Measurements from ENCODE around the gene ERAP2.
"Not testable (repeated sequence)": the region's sequence is repeated elsewhere in the genome, so short reads cannot be mapped to it uniquely, and the experiment has no call there.

Gene ERAP2

DNA sequence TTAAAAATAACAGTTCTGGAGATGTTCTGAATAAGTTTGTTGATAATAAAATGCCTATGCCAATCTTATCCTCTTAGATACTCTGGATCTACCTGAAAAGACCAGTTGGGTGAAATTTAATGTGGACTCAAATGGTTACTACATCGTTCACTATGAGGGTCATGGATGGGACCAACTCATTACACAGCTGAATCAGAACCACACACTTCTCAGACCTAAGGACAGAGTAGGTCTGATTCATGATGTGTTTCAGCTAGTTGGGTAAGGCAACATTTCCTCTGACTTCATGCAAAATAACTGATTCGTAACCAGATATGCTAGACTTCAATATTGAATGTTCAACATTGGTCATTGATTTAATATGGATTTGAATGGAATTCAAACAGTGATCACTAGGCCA lies 27.0 kb downstream of the ERAP2 start:
- no peak for DNase-seq

DNA sequence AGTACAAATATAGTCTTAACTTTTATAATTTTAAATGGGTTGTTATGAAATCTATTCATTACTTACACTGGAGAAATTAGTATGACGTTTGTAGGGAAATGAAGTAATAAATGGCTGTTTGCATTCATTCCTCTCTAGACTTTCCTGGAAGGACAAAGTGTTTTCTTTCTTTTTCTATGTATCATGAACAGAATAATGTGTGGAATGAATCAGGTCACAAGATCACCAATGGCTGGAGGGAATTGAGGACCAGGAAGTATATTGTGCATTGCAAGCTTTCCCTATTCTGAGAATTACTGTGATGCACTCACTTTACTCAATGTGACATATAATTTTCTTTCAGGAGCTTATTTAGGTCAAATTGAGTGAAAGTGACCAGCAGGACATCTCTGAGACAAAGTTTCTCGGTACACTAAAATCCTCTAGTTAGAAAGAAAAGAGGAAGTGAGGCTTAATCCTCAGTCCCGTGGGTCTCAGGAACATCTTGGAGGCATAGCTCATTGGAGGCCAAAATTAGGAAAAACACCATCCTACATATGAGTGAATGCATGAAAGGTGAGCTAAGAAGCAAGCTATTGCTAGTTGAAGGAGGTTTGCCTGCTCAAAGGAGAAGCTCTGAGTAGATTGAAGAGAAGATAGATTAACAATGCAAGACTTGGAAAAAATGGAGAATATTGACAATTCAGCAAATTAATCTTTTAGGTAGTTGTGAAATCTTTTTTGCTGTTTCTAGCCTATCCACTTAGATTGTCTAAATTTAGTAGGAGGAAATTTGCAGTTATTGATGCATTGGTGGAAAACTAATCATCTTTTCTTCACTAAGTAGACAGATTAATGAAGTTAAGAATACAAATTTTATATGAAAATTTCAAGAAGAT lies 28.0 kb downstream of the ERAP2 start:
- DNase-seq: peak; percentile 15

DNA sequence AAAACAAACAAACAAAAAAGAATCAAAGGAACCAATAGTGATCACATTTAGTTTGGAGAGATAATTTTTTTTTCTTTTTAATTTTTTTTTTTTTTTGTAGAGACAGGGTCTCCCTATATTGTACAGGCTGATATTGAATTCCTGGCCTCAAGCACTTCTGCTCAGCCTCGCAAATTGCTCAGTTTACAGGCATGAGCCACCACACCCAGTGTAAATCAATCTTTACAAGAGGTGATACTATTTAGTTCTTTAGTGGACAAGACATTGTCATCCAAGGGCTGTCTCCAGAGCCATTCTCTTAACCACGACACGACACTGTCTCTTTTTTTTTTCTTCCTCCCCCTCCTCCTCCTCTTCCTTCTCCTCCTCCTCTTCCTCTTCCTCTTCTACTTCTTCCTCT lies 29.6 kb downstream of the ERAP2 start:
- DNase-seq: no peak

DNA sequence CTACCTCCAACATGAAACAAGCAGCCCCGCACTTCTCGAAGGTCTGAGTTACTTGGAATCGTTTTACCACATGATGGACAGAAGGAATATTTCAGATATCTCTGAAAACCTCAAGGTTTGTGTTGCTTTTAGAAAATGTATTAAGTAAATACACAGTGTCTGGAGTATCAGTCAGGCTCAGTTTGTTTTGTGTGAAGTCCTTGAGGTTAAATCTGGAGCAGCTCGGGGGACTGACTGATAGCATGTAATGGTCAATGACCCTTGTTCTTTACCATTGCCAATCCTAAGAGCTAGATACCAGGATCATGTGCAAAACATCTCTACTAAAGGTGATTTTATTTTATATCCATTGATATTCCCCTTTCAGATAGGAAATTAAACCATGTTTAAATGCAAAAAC lies 32.7 kb downstream of the ERAP2 start:
- no peak for DNase-seq

DNA sequence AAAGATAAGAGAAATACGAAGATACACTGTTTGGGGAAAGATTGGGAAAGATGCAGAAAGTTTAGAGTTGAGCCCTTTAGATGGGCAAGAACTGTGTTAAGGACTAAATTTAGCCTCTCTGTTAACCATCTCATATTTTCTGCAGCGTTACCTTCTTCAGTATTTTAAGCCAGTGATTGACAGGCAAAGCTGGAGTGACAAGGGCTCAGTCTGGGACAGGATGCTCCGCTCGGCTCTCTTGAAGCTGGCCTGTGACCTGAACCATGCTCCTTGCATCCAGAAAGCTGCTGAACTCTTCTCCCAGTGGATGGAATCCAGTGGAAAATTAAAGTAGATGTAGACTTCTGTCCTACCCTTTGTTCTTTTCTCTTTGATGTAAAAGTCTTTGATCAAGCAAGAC lies 33.1 kb downstream of the ERAP2 start:
- no peak for DNase-seq

DNA sequence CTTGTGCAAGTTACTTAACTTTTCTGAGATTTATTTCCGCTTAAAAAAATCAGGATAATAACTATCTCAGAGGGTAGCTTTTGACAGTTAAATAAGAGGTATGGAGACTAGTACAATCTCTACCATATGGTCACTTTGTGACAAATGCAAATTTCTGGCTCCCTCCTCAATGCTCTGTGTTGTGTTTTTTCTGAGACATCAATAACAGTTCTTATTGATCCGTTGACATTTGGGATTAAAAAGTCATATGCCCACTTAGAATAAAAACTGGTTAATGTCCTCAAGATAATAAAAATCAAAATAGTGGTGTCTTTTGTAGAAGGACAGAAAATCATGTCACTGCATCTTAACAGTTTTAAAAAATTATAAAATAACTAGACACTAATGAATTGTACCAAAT lies 34.8 kb downstream of the ERAP2 start:
- no peak for DNase-seq

DNA sequence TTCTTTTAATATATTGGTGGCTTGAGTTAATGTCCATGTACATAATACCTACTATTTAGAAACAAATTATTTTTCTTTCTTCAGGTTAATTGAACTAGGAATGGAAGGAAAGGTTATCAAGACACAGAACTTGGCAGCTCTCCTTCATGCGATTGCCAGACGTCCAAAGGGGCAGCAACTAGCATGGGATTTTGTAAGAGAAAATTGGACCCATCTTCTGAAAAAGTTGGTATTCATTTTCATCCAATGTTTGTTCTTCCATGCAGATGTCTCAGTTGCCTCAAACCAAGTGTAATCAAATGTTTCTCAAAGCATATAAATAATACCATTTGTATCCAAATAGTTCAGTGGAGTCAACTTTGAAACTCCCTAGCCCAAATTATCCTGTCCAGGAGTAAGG lies 36.9 kb downstream of the ERAP2 start:
- no peak for DNase-seq

DNA sequence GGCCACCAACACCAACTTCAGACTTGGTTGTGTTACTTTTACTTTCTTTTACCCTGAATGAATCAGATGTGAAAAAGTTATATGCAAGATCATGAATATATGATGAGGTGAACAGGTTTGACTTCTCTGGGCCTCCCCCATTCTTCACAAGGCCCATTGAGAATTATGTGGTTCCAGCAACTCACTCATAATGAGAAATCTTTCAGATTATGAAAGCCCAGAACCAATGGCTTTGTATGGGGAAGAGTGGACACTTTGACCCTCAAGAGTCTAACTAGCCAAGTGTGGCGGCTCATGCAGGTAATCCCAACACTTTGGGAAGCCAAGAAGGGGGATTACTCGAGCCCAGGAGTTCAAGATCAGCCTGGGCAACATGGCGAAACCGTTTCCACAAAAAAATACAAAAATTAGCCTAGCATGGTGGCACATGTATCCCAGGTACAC lies 43.5 kb downstream of the ERAP2 start:
- no peak for DNase-seq

DNA sequence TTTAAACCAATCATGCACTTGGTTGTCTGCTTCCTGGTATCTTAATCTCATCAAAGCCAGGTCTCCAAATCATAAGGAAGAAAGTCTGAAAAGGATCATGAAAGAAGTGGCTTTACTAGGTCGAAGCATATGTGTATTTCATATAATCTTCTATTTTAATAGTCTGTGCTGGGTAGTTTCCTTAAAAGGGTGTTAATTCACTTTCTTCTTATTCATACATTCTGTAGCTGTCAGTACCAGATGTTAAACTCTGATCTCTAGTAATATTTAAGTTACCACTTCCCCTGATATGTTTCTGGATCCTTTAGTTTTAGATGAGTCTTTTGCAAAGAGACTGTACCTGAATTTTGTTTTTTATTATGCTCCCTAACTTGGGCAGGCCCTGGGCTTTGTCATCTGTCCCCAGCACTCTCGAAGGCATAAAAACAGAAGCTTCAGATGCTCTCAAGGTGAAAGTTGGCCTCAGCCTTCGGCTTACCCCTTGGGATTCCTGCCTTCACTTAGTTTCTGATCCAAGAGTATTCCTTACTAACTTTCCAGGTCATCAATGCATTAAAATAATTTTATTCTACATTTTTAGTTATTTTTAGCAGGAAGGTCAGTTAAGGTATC lies 44.5 kb downstream of the ERAP2 start:
- peak; percentile 16 for DNase-seq

DNA sequence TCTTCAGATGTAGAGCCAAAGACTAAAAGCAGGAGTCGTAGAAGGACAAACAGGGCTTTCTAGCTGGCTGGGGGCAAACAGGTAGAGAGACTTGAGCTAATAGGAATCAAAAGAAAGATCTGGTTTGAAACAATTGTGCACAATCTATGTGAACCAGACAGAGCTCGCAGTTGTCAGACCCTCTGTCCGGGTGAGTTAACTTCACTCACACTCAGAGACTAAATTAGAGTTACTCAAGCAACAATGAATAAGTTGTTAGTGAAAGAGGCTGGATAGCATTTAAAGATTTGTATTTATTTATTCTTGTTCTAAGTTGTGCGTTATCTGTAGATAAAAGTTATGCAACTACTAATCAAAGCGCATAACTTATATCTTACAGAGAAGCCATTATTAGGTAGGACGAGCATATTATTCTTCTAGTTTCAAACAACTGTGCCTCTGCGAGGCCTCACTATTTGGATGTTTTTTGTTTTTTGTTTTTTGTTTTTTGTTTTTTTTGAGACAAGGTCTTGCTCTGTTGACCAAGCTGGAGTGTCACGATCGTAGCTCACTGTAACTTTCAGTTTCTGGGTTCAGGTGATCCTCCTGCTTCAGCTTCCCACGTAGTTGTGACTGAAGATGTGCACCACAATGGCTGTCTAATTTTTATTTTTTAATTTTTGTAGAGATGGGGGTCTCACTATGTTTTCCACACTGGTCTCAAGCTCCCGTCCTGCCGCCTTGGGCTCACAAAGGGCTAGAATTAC lies 46.4 kb downstream of the ERAP2 start:
- no peak for DNase-seq

DNA sequence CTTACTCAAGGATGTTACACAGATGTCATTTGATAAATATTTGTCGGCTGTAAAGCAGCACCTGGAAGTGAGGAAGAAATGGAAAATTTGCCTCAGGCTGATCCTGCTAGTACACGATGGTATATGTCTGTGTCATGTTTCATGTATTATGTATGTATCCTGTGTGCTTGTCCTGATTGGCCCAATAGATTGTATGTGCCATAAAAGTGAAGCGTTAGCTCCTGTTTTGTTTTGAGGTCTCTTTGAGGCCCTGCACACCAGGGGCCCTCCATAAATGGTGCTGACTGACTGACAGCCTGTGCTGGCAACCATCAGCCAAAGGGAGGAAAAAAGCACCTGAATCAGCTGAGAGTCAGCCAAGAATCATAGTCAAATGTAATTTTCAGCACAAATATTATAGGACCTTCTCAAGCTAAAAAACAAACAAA lies 47.7 kb downstream of the ERAP2 start:
- DNase-seq: no peak

DNA sequence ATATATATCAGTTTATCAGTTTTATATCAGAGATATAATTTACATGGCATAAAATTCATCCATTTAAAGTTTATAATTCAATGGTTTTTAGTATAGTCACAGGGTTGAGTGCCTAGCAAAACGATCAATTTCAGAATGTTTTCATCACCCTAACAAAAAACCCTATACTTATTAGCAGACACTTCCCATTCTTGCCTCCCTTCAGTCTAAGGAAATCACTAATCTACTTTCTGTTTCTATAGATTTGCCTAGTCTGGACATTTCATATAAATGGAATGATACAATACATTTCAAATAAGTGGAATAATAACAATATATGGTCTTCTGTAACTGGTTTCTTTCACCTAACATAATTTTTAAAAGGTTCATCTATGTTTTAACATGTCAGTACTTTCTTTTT lies 50.0 kb downstream of the ERAP2 start:
- DNase-seq: no peak

DNA sequence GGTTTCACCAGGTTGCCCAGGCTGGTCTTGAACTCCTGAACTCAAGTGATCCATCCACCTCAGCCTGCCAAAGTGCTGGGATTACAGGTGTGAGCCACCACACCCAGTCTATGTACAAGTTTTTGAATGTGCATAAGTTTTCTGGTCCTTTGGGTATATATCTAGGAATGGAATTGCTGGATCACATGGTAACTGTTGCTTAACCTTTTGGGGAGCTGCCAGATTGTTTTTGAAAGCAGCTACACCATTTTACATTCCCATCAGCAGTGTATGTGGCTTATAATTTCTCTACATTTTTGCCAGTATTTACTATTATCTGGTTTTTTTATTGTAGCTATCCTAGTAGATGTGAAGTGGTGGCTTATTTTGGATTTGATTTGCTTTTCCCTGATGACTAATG lies 50.7 kb downstream of the ERAP2 start:
- DNase-seq: peak; percentile 18

DNA sequence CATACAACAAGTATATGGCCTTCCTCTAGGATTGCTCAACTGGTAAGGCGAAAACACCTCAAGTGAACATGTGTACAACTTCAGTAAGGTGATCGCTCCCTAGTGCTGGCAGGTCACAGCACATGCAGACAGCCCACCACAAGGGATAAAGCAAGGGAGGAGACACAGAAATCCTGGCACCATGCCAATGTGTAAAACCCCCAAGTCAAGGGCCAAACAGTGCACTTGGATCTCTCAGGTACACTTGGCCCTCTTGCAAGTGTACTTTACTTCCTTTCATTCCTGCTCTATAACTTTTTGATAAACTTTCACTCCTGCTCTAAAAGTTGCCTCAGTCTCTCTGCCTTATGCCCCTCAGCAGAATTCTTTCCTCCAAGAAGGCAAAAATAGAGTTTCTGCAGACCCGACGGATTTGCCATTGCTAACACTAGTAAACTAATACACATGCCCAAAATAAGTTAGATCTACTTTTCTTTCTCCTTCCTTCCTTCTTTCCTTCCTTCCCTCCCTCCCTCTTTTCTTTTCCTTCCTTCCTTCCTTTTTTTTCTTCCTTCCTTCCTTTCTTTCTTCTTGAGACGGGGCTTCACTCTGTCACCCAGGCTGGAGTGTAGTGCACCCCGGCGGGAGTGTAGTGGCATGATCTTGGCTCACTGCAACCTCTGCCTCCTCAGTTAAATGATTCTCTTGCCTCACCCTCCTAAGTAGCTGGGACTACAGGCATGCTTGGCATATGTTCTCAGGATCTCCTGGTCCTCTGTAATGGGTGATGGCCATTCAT lies 52.8 kb downstream of the ERAP2 start:
- peak; percentile 26 for DNase-seq

DNA sequence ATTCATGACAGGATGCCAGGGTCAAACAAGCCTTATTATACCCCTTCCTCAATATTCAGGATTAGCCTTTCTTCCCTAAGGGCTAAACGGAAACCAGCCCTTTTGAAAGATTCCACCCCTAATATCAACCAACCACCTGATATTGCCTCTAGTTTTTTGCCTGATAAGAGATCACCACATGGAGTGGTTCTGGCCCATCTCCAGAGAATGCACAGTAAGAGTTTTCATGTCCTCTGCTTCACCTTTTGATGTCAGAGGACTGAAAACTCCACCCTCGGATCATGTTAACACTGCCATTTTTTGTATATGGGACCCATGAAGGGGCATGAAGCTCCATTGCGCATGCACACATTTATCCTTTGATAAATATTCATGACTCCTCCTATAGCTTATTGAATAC lies 53.8 kb downstream of the ERAP2 start:
- peak; percentile 74 for DNase-seq

DNA sequence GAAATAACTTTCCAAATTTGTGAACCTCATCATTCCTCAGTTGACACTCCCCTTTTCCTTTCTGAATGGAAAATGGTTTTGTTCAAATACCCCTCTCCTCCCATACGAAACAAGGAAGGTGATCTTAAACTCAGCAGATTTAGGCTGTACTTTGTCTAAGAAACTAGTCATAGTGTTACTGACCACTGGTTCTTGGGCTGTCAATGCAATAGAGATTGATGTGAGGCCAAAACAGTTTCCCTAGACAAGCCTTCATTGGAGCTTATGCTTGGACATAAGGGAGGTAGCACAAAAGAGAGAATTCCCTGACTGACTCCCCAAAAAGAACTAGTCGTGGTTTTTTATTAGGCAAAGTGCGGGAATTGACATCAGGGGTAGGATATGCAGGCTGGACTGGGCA lies 54.3 kb downstream of the ERAP2 start:
- DNase-seq: no peak

DNA sequence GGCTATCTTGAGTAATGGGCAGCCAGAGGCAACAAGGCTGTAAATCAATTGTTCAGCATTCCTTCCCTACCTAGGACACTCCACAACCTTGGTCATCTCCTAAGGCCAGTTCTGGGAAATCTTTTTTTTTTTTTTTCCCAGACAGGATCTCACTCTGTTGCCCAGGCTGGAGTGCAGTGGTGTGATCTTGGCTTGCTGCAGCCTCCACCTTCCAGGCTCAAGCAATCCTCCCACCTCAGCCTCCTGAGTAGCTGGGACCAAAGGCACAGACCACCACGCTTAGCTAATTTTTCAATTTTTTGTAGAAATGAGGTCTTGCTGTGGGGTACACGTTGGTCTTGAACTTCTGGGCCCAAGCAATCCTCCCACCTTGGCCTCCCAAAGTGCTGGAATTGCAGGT lies 54.7 kb downstream of the ERAP2 start:
- DNase-seq: not testable (repeated sequence)

DNA sequence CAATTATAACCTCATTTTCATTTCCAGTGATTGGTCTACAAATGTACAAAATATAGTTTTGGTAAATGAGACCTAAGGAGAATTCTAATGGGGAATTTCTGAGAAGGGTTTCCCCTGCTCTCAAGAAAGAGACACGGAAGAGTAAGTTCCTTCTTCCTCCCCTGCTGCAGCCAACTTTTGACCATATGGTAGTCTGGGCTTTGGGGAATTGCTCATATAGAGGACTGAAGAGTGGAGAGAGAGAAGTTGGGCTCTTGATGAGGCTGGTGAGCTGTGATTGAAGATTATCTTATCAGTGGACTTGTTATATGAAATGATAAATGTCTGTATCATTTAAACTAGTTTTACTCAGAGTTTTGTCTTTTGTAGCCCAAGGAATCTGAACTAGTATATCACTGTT lies 55.3 kb downstream of the ERAP2 start:
- peak; percentile 51 for DNase-seq

DNA sequence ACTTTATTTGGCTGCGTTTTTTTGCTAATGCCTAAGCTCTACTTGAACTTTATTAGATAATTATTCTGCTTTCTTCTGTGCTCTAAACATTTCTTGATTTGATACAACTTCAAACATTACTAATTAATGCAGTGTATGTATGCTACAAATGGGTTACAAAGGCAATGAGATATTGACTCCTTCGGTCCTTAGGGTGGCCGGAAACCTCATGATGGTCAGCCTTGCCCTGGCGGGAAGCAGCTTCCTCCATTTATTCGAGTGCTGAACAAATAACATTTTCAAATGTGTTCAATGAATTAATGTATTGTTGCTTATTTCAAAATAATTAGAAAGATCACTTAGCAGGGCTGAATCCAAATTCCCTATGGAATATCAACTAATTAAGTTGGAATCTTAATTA lies 55.7 kb downstream of the ERAP2 start:
- DNase-seq: no peak

DNA sequence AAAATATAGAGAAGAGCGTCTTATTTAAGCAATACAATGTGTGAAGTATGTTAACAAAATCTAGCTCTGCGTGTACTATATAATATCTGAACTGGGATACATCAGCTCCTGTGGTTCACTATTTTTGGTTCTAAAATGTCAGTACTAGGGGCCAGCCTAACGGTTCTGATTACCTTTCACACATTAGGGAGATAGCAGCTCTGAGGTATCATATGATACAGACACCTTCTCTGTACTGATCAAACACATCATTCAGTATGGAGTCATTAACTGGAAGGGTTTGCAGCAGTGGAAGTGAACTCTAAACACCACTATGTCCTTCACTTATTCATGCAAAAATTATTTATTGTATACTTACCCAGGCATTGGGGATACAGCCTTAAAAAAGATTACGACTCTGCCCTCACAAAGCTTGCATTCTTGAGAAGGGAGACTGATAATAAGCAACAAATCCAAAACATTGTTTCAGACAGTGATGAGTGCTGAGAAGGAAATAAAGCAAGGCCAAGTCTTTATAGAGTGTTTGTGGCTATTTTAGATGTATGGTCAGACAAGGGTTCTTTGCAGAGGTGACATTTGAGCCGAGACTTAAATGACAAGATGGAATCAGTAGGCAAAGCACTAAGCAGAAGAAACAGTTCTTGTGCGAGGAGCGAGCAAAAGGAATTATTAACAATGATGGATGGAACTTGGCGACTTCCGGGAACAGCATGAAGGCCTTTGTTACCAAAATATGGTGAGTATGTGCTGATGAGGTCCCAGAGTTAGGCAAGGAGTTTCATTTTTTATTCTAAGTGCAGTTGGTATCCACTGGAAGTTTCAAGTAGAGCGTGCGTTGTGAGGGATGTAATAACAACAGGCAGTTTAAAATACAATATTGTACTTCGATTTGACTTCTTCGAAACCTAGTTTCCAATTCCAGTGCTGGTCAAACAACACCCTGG lies 57.7 kb downstream of the ERAP2 start:
- DNase-seq: peak; percentile 62

DNA sequence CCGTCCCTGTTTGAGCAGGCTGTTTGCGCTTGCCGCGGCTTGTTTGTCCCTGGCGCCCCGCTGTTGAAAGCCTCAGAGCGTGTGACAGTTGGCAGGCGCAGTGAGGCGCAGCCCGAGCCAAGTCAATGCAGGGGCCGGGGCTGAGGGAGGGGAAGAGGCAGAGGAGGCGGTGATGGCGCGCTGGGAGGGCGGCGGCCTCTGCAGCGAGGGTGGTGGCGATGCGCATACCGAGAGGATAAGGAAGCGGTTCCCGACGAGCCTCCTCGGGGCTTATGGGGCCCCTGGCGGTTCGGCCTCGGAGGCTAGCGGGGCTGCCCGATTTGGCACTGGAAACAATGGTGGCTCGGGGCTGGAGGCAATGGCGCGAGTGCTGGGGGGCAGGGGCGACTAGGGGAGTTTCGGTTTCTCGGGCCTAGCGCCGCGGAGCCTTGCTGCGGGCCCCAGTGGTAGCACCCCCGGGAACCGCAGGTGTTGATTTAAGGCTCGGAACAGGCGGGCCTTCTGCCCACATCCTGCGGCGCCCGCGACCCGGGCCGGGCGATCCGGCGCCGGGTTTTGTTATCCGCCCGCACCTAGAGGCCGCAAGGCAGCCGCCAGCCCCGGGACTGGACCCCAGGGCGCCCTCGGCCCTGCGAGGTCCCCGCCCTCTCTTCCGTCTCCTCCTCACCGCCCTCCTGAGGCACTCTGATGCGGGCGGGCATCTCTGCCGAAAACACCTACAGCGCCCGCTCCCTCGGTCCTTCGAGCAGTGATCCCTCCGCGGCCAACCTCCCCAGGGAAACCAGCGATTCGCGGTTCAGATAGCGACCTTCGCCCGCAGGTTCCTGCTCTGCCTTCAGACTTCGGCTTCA lies 58.6 kb downstream of the ERAP2 start:
- peak; percentile 98 for DNase-seq
